Esophagus muscularis mucosa (tissue), 4 donors: ENCODE measurements around the gene ZFYVE28. TPM values are rescaled to one million over a fixed set of nuclear protein-coding genes. Genes with fewer than 3 reads are reported as not detected.
A peak's percentile ranks its signal among the peaks of the same experiment; 100 is the strongest.

Experiments
- DNase-seq: peaks from one replicate; pipeline ENCODE4 v3.0.0-alpha.2; 2017; ENCODE audit errors: extremely low spot score
- H3K27ac ChIP-seq, 4 donors: fragments of 200-600 bp; sonication (generic); replicated peaks in 1 of 4; 1 replicate in 3 of 4; 2 replicates in 1 of 4; pipeline ENCODE4 v1.5.1; 2016 to 2019; ENCODE audit warnings: mild to moderate bottlenecking in 1 of 4
- H3K27me3 ChIP-seq, 4 donors: fragments of 200-600 bp; sonication (generic); one replicate each; pipeline versions ENCODE4 v1.5.1 to v1.6.0; 2016 to 2019
- H3K36me3 ChIP-seq, 4 donors: fragments of 200-600 bp; sonication (generic); one replicate each; pipeline ENCODE4 v1.5.1; 2016 to 2019
- H3K4me1 ChIP-seq, 4 donors: fragments of 200-600 bp; sonication (generic); one replicate each; pipeline ENCODE4 v1.5.1; 2016 to 2019
- H3K4me3 ChIP-seq, 4 donors: fragments of 200-600 bp; sonication (generic); 1 replicate in 2 of 4; 2 replicates in 2 of 4; pipeline ENCODE4 v1.5.1; 2016 to 2019; ENCODE audit warnings: mild to moderate bottlenecking in 4 of 4, moderate library complexity in 1 of 4
- H3K9me3 ChIP-seq, 4 donors: fragments of 200-600 bp; sonication (generic); 1 replicate in 3 of 4; 2 replicates in 1 of 4; pipeline ENCODE4 v1.5.1; 2016 to 2019
- CTCF ChIP-seq, 3 experiments: fragments of 200-600 bp in 2 of 3; fragments of 450-650 bp in 1 of 3; sonication (generic) in 2 of 3; IDR thresholded peaks; one replicate each; pipeline ENCODE4 v1.5.1; 2017 to 2019; ENCODE audit warnings: antibody characterized with exemption in 3 of 3, mild to moderate bottlenecking in 2 of 3, moderate library complexity in 1 of 3
- EP300 ChIP-seq: sonication (generic); formaldehyde crosslinking; IDR thresholded peaks from one replicate; pipeline ENCODE4 v1.6.1; 2017; ENCODE audit warnings: antibody characterized with exemption
- POLR2A ChIP-seq: fragments of 450-650 bp; IDR thresholded peaks from one replicate; pipeline ENCODE4 v1.6.1; 2017; ENCODE audit warnings: antibody characterized with exemption, moderate library complexity, mild to moderate bottlenecking, low read depth
- POLR2AphosphoS5 ChIP-seq, 2 donors: sonication (generic); formaldehyde crosslinking; IDR thresholded peaks; one replicate each; pipeline ENCODE4 v1.6.1; 2017; ENCODE audit warnings: antibody characterized with exemption in 2 of 2
- WGBS: methylation state at CpG from one replicate; pipeline ENCODE4 v1.1.5; 2018; 5-methylcytosine and 5-hydroxymethylcytosine counted together
- intact Hi-C: fragments of 100-400 bp; cut with DNase I; formaldehyde crosslinking; loops from one replicate; pipeline ENCODE4 v1.15.1; 2023
- total RNA-seq, 4 donors: library from RNA; depleted of rRNA; stranded (reverse); fragments of >200 nt; gene quantifications; one replicate each; pipeline versions ENCODE4 v1.1.0 to v1.2.1, GENCODE V29; 2016

ZFYVE28 gene
- total RNA-seq, 4 donors from 2014 or later, result 4.5 to 13.4 (median 8.4) TPM

- peaks cover 72 to 85% (median 80%) of the 10 kb centered on the region in 4 donors for H3K4me1 ChIP-seq
- intact Hi-C loops, result no loop called here
- peak overlapping the region; percentile 91 to 96 (median 92) for H3K27ac ChIP-seq
- H3K4me3 ChIP-seq, result peak overlapping the region; percentile 91 to 96 (median 93)
- no peaks in the 10 kb centered on the region for H3K9me3 ChIP-seq
- WGBS, result 59% methylated on average over 6 of the region's 13 CpGs
- TF ChIP-seq EP300 (no peak), POLR2A (no peak), POLR2AphosphoS5 (IDR thresholded peaks at IDR 0.05) (no peak), CTCF (IDR thresholded peaks at IDR 0.05) (no peak)
- no peak for DNase-seq
- H3K27me3 ChIP-seq, result no peaks in the 10 kb centered on the region
- H3K36me3 ChIP-seq, result peaks cover 0 to 22% (median 16%) of the 10 kb centered on the region in 4 donors
These were observed 159.4 kb downstream of the ZFYVE28 start for GRCh38 chr4:2259036-2259540.

- peaks cover 74 to 83% (median 77%) of the 10 kb centered on the region in 4 donors for H3K4me1 ChIP-seq
- peaks cover 6 to 29% (median 23%) of the 10 kb centered on the region in 4 donors for H3K36me3 ChIP-seq
- TF ChIP-seq POLR2A, result no peak
- TF ChIP-seq CTCF (IDR thresholded peaks at IDR 0.05), result no peak
- no peak for TF ChIP-seq POLR2AphosphoS5 (IDR thresholded peaks at IDR 0.05)
- TF ChIP-seq EP300, result no peak
- H3K27me3 ChIP-seq, result no peaks in the 10 kb centered on the region
- no peaks in the 10 kb centered on the region for H3K9me3 ChIP-seq
- 60% methylated on average over 1 of the region's 18 CpGs for WGBS
- no peak overlapping the region for H3K4me3 ChIP-seq
- intact Hi-C loops, result no loop called here
- H3K27ac ChIP-seq, result peak overlapping the region; percentile 91 to 96 (median 92)
- peak; percentile 87 for DNase-seq
These were observed 160.1 kb downstream of the ZFYVE28 start for GRCh38 chr4:2258091-2259035.

GRCh38 chr4:2257361-2258081 lies 160.9 kb downstream of the ZFYVE28 start:
- peak; percentile 91 for DNase-seq
- H3K4me3 ChIP-seq, result peak overlapping the region in 1 of 4 donors; percentile 24
- intact Hi-C loops, result no loop called here
- no peaks in the 10 kb centered on the region for H3K9me3 ChIP-seq
- H3K36me3 ChIP-seq, result peaks cover 6 to 37% (median 31%) of the 10 kb centered on the region in 4 donors
- H3K4me1 ChIP-seq, result peaks cover 66 to 81% (median 72%) of the 10 kb centered on the region in 4 donors
- no peaks in the 10 kb centered on the region for H3K27me3 ChIP-seq
- H3K27ac ChIP-seq, result peak overlapping the region; percentile 91 to 96 (median 92)
- 65% methylated on average over 8 of the region's 14 CpGs for WGBS
- TF ChIP-seq POLR2AphosphoS5 (IDR thresholded peaks at IDR 0.05) (no peak), CTCF (IDR thresholded peaks at IDR 0.05) (no peak), POLR2A (no peak), EP300 (no peak)

GRCh38 chr4:2256781-2257191 lies 161.7 kb downstream of the ZFYVE28 start:
- no peaks in the 10 kb centered on the region for H3K27me3 ChIP-seq
- H3K4me3 ChIP-seq, result peak overlapping the region in 2 of 4 donors; percentile 21 to 24
- peaks cover 9 to 45% (median 39%) of the 10 kb centered on the region in 4 donors for H3K36me3 ChIP-seq
- H3K9me3 ChIP-seq, result no peaks in the 10 kb centered on the region
- WGBS, result 90% methylated on average over 1 of the region's 12 CpGs
- peak; percentile 79 for DNase-seq
- H3K27ac ChIP-seq, result peak overlapping the region; percentile 91 to 96 (median 92)
- intact Hi-C loops, result no loop called here
- peaks cover 64 to 80% (median 71%) of the 10 kb centered on the region in 4 donors for H3K4me1 ChIP-seq
- TF ChIP-seq EP300 (no peak), POLR2AphosphoS5 (IDR thresholded peaks at IDR 0.05) (peak; percentile 71 to 81)
